ENCODE results near the gene XPC.
"Not testable (repeated sequence)": the region's sequence is repeated elsewhere in the genome, so short reads cannot be mapped to it uniquely, and the experiment has no call there.

XPC gene

GRCh38 chr3:14133188-14133800, 45.1 kb downstream of the XPC start:
- no peak for DNase-seq (ENCODE audit: low read depth in 2 of 2)

GRCh38 chr3:14132689-14133088, 45.7 kb downstream of the XPC start:
- DNase-seq (ENCODE audit: low read depth in 2 of 2), result no peak

GRCh38 chr3:14132120-14132519, 46.3 kb downstream of the XPC start:
- no peak for DNase-seq (ENCODE audit: low read depth in 2 of 2)

DNA sequence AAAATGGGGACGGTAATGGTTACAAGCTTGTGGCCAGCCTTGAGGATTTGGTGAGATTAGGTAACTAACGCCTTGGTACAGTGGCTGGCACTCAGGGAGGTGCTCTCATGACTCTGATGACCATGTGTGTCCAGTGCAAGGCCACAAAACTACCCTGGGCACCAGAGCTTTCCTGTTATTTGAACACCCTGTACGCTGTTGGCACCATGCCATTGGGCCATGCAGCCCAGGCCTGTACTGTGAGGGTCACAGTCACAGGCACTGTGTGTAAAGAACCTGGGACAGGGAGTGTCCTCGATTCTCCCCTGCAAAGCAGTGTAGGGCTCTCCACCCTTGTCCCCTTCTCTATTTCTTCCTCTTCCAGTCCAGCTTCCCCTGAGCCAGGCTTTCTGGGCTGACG, 47.3 kb downstream of the XPC start:
- DNase-seq (ENCODE audit: low read depth in 2 of 2), result no peak

DNA sequence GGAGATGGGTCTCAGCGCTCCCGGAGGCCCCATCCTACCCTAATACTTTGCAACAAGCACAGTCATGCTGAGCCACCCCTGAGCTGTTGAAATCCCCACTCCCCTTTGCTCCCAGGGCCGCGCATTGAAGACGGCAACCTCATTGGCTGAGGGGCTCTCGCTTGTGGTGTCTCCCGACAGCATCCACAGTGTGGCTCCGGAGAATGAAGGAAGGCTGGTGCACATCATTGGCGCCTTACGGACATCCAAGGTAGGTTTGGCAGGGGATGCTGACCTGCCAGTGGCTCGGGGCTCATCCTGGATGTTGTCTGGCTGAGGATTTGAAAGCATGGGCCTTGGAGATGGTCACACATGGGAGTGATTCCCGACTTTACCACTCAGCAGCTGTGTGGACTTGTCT, 47.7 kb downstream of the XPC start:
- no peak for DNase-seq (ENCODE audit: low read depth in 2 of 2)

GRCh38 chr3:14130230-14130629, 48.2 kb downstream of the XPC start:
- no peak for DNase-seq (ENCODE audit: low read depth in 2 of 2)

- no peak for DNase-seq (ENCODE audit: low read depth in 2 of 2)
Measured at GRCh38 chr3:14129296-14129695, 49.1 kb downstream of the XPC start.

DNA sequence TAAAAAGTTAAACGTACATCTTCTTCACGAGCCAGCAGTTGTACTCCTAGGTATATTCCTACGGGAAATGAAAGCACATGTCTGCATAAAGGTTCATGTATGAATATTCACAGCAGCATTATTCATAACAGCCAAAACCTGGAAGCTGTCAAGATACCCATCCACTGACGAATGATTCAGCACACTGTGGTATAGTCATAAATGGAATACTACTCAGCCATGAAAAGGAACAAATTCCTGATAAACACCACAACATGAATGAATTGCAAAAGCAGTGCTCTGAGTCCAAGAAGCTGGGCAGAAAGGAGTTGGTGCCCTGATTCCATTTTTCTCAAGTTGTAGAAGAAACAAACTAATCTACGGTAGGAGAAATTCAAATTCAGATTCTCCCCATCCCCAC, 49.7 kb downstream of the XPC start:
- no peak for DNase-seq (ENCODE audit: low read depth in 2 of 2)

- no peak for DNase-seq (ENCODE audit: low read depth in 2 of 2)
Measured at GRCh38 chr3:14127516-14128161, 50.8 kb downstream of the XPC start.

DNA sequence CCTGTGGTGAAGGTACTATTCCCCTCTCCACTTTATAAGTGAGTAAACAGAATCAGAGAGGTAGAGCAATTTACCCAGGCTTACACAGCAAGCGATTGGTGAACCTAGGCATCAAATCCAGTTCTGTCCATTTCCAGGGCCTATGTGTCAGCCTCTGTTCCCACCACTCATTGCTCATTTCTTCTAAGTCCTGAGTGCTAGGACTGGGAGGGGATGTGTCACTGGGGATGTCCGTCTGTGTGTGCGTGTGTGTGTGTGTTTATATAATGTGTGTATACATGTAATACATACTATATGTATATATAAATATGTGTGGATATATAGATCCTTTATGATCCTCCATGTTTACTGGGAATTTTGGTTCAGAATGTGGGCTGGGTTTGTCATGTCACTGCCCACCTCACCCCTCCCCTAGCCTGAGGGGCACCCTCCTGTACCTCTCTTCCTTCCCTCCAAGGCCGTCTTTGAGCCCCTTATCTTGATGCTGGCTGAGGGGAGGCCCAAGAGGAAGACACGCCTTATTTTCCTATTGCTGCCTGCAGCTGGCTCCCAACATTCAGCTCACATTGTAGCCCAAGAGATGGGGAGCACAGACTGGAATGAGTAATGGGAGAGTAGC, 51.4 kb downstream of the XPC start:
- no peak for DNase-seq (ENCODE audit: low read depth in 2 of 2)

GRCh38 chr3:14126017-14126886, 52.1 kb downstream of the XPC start:
- no peak for DNase-seq (ENCODE audit: low read depth in 2 of 2)

- DNase-seq (ENCODE audit: low read depth in 2 of 2), result peak; percentile 39 to 57
Measured at GRCh38 chr3:14125193-14126016, 53.0 kb downstream of the XPC start.

GRCh38 chr3:14124615-14125192, 53.7 kb downstream of the XPC start, which contains the start of the genes CHCHD4 and TMEM43:
CHCHD4 (minus strand) TSS chr3:14124870; CDS start chr3:14124676, 194 bp downstream.
TMEM43 (plus strand) TSS chr3:14125052; CDS start chr3:14125194, 142 bp downstream.
- DNase-seq (ENCODE audit: low read depth in 2 of 2), result peak; percentile 94

DNA sequence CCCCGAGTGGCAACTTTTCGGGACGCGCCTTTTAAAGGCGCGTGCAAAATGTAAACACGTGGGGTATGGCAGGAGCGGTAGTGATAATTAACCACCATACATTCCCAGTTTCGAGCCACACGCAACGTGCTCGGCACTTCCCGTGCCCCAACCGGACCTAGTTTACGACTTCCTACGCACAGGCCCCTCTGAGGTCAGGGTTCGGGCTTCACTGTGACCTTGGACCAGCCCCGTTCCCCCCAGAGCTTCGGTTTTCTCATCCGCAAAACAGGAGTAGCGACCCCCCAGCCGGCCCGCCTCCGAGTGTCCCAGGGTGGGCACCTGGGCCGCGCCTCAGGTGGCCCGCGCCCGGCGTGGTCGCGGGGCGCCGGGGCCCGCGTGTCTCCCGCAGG, 54.2 kb downstream of the XPC start:
- peak; percentile 58 to 61 for DNase-seq (ENCODE audit: low read depth in 2 of 2)

DNA sequence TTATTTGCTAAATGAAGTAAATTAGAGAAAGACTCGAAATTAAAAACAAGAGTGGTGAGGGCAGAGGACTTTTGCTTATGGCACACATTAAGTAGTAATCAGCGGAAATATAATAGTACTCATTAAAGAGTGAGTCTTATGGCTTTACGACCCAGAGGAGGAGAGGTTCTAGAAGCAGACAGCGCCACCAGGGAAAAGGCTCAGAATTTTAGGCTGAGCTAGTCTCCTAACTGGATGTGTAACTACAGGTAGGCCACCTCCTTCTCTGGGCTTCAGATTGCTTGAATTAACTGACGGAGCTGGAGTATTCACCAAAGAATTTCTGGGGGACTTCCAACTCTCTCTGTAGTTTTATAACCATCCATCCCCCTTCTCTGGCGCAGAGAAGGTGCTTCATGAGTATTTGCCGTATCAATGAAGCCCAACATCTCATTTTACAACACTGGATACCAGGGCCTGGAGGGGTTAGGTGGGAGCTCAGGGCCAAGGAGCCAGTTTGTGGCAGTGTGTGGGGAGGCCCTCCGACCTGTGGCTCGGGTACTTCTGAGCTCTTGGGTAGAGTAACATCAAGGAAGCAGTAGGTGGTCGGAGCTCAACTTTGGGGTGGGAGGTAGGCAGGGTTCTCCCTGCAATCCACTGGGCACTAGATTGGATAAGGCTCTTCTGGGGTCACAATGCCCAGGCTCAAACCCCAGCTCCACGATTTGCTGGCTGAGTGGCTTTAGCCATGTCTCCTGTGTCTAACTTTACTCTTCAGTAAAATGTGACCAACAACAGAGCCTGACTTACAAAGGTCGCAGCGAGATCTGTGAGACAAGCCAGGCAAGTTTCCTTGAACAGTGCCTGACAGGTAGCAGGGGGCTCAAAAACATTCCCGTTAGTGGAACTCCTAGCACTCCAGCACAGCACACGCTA, 54.8 kb downstream of the XPC start:
- no peak for DNase-seq (ENCODE audit: low read depth in 2 of 2)

GRCh38 chr3:14122301-14122700, 56.1 kb downstream of the XPC start:
- DNase-seq (ENCODE audit: low read depth in 2 of 2), result no peak

GRCh38 chr3:14121859-14122258, 56.5 kb downstream of the XPC start:
- DNase-seq (ENCODE audit: low read depth in 2 of 2), result no peak

- DNase-seq (ENCODE audit: low read depth in 2 of 2), result not testable (repeated sequence)
Measured at GRCh38 chr3:14120921-14121448, 57.4 kb downstream of the XPC start.

GRCh38 chr3:14120111-14120920, 58.1 kb downstream of the XPC start:
- DNase-seq (ENCODE audit: low read depth in 2 of 2), result no peak
